GM21717 (cell line): Measurements from ENCODE around the gene FBXW4.
"Not testable (repeated sequence)": the region's sequence is repeated elsewhere in the genome, so short reads cannot be mapped to it uniquely, and the experiment has no call there.

Experiments
- ATAC-seq: cut with Tn5 transposase; IDR thresholded peaks from one replicate; pipeline ENCODE4 v1.9.1; 2021; ENCODE audit warnings: mild to moderate bottlenecking, moderate library complexity; ENCODE audit not compliant: unreplicated experiment

FBXW4 gene

GRCh38 chr10:101618871-101619270 lies 76.1 kb downstream of the FBXW4 start:
- ATAC-seq, result no peak

DNA sequence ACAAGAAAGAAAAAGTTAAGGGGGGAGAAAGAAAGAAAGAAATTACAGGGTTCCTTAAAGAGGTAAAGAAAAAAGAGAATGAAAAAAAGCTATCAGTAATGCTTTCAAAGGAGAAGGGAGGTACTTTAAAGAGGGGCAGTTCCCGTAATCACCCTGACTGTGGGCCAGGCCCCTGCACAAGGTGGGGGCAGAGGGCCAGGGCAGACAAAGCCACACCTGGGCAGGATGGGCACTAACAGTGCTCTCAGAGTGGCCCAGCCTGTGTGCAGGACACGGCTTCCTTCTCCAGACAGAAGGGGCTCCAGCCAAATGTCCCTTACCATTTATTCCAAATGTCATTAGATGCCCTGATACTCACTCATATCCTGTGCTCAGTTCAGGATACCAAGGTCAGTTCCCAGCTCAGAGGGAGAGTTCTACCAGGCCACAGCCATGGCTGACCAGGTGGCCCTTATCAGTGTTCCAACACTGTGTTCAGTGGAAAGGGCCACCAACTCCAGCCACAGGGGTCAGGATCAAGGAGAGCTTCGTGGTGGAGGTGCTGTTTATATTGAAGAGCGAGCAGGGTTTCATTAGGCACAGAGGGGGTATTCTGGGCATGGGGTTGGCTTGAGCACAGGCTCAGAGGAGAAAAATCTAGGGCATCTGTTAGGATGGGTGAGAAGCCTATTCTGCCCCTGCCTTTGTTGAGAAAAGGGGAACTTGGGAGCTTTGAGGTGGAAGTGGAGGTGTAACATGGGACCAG lies 77.0 kb downstream of the FBXW4 start:
- ATAC-seq, result peak; percentile 23

- peak; percentile 50 for ATAC-seq
These were observed 77.7 kb downstream of the FBXW4 start for GRCh38 chr10:101617102-101617823.

DNA sequence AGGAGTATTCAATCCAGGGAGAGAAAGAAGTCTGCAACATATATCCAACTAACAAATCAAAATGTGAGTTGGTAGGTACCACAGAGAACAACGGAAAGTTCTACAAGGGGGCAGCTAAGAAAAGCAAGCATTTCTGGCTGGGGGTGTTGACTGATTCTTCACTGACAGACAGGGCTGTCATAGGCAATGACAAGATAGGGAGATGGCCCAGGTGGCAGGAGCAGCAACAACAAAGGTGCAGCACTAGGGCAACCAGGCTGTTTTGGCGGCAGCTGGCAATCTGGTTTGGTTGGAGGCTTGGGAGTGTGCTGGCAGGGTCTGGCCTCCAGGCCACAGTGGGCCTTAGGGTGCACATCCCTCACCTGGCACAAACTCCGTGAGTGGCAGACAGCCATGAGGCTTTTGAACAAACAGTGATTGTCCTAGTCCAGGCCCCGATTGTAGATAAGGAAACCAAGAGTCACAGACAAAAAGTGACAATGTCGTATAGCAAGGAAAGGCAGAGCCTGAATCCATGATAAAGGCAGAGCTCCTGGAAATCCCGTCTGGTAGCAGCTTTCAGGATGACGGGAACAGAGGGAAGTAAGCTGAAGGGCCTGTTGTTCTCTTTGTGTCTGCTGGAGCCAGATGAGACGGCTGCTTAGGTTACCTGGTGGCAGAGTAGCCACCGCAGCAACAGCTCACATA lies 78.4 kb downstream of the FBXW4 start:
- ATAC-seq, result no peak

- no peak for ATAC-seq
These were observed 79.3 kb downstream of the FBXW4 start for GRCh38 chr10:101615525-101616116.

DNA sequence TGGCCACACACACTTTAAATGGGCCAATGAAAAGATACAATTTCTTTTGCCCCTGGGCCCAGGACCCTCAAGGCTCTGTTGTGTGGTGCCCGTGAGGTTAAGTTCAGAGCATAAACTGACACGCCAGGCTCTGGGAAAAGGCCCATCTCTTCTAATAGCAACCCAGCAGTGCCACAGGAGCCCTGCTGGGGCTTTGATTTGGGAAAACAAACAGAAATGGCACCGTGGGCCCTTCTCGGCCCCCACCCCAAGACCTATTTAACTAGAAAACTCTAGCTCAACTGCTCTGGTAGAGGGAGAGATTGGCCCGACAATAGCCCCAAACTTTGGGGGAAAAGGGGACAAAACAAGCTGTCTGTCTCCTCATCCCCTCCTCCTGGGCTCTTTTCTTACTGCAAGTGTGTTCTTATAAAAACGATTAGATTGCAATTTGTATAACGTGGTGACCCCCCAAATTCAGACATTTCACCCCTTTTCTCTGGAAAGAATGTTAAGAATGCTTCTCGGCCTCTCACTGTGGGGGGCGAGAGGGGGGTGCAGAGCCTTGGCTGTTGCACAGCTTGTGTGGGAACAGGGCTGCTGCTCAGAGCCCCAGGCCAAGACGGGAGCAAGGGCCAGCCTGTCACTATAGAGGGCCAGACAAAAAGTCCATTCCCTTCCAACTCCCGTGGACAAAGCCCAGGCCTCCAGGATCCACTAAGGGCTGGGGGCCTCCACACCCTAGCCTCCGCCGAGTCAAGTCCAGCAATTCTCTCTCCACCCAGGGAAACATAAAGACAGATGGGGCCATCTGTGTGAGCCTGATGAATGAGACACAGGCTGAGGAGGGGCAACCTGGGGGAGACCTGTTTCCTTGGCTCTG lies 80.1 kb downstream of the FBXW4 start:
- ATAC-seq, result no peak

GRCh38 chr10:101613646-101614045 lies 81.3 kb downstream of the FBXW4 start:
- ATAC-seq, result no peak

DNA sequence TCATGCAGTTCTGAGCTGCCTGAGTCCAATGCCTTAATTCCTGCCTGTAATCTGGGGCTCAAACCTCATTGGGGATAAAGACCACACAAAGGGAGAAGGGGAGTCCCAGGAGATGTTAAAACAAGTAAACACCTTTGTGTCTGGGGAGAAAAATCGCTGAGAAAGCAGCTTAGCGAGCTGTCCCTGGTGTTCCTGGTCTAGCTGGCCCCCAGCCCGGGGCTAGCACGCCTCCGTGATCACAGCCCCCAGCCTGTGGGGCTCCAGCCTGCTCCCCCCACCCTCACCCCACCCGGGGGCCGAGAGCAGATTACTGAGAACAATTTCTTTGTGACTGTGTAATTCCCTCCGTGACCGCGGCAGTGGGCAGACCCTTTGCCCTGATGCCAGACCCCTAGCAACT lies 82.1 kb downstream of the FBXW4 start:
- ATAC-seq, result no peak

DNA sequence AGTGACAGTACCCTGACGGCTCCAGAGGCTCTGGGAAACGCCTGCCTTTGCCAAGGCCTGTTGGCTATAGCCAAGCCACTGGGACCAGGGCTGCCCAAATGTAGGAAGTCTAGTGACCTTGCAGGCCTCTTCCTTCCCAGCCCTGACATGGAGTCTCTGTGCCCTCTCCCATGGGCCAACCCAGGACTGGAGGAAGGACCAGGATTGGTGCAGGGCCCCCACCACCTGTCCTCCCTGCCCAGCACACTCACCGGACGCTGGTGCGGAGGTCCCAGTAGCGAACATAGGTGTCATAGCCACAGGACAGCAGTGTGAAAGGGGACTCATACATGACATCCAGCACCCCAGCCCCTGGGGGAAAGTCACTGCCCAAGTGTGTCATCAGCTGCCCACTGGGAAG lies 82.9 kb downstream of the FBXW4 start:
- ATAC-seq, result no peak

DNA sequence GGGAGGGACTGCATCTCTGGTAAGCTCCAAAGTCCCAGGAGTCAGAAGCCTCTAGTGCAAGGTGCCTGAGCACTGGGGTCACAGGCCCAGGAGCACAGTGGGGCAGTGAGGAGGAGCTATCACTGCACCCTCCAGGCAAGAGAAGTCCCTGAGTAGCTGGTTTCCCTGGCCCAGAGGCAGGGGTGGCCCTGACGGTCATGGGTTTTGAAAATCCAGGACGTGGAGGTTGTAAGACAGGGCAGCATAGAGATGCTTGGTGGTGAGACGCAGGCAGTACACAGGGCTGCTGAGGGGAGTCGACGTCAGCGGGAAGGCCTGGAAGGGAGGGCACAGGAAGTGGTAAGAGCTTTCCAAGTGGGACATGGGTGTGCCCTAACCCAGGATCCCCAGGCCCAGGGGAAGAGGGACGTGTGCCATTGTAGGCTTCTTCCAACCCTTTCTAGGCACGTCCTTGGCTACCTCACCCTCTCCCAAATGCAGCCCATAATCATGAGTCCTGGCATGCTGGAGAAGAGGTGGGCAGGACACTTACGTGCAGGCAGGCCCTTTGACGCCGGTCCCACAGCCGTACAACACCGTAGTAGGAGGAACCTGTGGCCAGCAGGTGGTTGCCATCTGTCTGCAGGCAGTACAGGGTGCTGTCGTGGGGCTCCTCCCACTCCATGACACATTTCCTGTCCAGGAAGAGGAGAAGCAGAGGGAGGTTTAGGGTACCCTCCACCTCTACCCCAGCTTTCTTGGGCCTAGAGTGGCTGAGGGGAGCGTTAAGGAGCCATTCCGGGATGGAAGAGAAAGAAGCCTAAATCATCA lies 83.7 kb downstream of the FBXW4 start:
- no peak for ATAC-seq

- no peak for ATAC-seq
These were observed 85.5 kb downstream of the FBXW4 start for GRCh38 chr10:101609481-101609880.

DNA sequence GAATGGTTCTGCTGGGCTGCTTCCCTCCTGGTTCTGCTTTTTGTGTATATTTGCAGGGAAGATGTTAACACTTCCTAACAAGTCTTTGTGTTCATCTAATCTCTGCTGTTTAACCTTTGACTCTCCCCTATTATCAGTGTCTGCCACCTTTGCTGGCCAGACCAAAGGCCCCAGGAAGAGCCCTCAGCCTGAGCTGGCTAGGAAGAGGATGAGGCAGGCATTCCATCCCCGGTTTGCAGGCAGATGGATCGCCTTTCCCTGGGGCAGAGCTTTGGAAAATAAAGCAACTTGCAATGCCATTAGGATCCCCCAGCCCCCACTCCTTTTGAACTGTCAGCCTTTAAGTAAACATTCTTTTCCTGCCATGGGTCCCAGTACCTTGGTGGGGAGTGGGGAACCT lies 87.8 kb downstream of the FBXW4 start:
- ATAC-seq, result no peak

DNA sequence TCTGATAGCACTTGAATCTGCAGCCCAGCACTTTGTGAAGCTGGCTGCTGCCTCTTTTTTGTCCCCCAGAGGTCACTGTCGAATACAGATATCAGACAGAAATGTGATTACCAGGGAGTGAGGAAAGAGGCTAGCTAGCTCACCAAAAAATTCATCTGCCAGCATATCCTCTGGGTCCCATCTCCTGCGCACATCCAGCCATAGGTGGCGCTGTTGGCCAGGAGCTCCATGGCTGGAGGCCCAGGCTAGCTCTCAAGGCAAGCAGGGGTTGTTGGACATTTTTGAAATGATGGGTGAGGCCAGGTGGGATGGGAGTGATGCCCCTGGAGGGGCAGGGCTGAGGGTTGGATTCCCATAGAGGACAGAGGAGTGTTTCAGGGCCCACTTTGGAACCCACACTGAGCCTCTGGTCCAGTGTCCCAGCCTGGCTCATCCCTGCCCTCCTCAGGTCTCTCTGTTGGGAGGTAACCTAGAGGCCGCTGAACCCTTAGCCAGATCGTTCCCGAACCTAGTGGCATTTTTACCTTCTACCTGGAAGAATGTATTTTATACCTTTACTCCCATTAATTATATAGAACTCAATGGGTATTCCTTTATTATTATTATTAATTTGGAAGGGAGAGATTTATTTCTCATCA lies 92.1 kb downstream of the FBXW4 start:
- ATAC-seq, result no peak

GRCh38 chr10:101601541-101601940 lies 93.4 kb downstream of the FBXW4 start:
- no peak for ATAC-seq

- ATAC-seq, result no peak
These were observed 97.7 kb downstream of the FBXW4 start for GRCh38 chr10:101597091-101597900.

DNA sequence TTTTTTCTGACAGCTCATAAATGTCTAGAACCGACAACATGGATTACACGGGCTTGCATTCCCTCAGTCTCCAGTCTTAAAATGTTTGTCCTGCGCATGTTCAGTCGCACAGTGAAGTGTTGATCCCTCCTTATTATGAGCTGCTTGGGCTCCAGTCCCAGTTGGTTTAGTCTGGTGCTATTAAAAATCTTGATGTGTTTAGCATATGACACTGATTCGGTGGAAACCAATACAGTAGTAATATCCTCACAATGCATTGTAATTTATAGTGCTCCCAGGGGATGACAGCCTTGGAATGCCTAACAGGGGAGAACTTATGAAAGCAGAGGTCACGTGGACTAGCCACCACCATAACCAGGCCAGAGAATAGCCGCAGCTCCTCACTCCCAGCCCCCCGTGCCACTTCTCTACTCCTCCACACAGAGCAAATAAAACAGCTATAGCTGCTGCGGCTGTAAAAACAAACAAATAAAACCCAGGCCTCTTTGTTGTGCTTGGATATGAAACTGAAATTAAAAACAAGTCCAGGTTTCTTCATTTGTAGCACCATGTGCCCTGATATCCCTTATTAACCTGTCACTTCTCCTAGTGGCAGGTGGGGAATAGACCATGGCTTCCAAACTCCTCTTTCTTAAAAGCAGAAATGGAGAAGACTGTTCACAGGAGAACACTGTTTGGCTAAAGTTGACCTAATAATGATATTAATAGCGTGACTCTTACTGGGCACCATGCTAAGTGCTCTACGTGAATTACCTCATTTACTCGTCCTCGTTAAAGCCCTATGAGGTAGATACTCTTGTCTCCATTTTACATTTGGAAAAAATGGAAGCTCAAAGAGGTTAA lies 99.2 kb downstream of the FBXW4 start:
- ATAC-seq, result no peak

DNA sequence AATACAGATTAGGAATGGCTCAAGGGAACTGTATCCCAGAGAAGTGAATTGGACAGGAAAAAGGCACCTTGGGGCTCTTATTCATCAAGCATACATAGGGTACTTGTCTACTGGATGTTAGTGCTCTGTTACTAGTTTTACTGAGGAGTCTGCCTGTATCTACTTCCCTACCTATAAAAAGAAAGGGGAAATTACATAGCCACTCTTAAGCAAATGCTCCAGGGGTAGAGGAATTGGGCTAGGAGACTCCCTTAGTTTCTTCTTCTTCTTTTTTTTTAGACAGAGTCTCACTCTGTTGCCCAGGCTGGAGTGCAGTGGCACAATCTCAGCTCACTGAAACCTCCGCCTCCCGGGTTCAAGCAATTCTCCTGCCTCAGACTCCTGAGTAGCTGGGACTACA lies 101.6 kb downstream of the FBXW4 start:
- not testable (repeated sequence) for ATAC-seq

DNA sequence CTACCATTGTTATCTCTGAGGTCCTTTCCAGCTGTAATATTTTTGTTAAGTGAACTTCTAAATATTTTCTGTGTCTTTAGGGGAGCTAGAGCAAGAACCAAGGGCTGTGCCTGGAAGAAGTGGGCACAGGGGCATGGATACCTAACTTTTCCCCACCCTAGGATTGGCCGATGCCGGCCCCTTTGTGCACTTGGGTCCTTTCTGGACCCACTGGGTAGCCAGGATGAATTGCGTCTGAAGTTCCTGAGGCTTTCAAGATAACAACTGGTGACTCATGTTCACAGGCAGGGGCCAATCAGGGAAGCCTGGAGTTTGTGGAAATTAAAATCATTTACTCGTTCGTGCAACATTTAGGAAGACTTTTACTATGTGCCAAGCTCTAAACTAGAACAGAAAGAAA lies 106.1 kb downstream of the FBXW4 start:
- ATAC-seq, result no peak
